Fibroblast of mammary gland (primary cell): ENCODE results near the gene DYNC2LI1.

Experiments used
- DNase-seq: peaks from one replicate; pipeline ENCODE4 v3.0.0-alpha.2; 2010; ENCODE audit warnings: low read depth
- H3K4me3 ChIP-seq: 2 replicates; pipeline ENCODE4 v1.5.1; 2011; ENCODE audit warnings: low read depth, mild to moderate bottlenecking, low read length, moderate library complexity; ENCODE audit not compliant: control insufficient read depth
- TF ChIP-seq, protein P1 (sequence below): conservative IDR thresholded peaks from 2 replicates; pipeline ENCODE4 v1.5.1; 2011; ENCODE audit warnings: low read depth, low read length, inconsistent platforms; ENCODE audit not compliant: control insufficient read depth, insufficient read depth

DYNC2LI1 gene

DNA sequence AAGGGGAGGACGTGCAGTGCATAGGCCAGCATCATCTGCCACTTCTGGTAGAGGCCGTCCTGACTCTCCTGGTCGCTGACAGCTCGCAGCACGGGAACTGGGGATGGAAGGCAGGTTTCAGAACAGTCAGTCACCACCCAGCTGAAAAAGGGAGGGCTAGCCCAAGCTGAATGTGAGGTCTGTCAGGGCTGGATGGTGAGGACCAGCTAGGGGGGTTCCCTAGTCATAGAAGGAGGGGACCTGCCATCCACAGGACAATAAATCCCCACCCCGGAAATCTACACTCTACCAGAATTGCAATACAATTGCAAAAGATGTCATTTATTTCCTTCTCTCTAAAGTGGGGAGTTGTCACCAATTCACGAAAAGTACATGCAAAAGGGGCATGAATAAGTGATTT lies 49.0 kb downstream of the DYNC2LI1 start:
- TF ChIP-seq, protein P1, sequence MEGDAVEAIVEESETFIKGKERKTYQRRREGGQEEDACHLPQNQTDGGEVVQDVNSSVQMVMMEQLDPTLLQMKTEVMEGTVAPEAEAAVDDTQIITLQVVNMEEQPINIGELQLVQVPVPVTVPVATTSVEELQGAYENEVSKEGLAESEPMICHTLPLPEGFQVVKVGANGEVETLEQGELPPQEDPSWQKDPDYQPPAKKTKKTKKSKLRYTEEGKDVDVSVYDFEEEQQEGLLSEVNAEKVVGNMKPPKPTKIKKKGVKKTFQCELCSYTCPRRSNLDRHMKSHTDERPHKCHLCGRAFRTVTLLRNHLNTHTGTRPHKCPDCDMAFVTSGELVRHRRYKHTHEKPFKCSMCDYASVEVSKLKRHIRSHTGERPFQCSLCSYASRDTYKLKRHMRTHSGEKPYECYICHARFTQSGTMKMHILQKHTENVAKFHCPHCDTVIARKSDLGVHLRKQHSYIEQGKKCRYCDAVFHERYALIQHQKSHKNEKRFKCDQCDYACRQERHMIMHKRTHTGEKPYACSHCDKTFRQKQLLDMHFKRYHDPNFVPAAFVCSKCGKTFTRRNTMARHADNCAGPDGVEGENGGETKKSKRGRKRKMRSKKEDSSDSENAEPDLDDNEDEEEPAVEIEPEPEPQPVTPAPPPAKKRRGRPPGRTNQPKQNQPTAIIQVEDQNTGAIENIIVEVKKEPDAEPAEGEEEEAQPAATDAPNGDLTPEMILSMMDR: no peak
- no peak for DNase-seq
- H3K4me3 ChIP-seq: no peak overlapping the region

DNA sequence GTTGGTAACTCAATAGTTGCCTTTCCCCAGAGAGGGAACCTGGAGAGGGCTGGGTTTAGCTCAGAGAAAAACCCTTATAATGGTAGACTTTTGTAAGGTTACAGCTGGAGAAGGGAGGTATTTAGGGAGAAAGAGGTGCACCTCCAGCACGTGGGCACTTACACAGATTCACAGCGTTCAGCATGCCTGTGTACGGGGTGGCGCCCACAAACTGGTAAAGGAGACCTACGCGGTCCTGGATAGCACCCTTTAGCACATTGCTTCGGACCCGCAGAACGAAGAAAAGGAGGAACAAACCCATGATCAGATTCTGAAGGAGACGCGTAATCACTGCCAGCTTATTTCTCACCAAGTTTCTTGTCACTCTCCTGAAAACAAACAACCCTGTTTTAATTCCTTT lies 49.9 kb downstream of the DYNC2LI1 start:
- TF ChIP-seq, protein P1: no peak
- no peak for DNase-seq
- no peak overlapping the region for H3K4me3 ChIP-seq

DNA sequence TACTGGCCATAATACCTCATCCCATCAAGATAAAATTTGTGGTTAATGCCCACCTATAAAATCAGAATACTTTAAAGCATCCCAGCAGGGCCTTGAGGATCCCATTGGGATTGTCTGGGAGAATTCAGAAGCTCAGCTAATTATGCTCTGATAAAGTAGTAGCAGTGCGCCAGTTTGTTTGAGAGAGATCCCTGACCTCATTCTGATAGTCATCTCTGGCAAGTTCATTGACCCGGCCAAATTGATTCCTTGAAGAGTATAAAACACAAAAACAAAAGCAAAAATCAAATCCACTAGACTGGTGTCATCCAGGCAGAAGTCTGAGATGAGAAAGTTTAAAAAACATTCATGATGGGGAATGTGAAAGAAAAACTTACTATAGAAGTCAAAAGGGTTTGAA lies 50.7 kb downstream of the DYNC2LI1 start:
- DNase-seq: no peak
- TF ChIP-seq, protein P1: no peak
- H3K4me3 ChIP-seq: no peak overlapping the region

DNA sequence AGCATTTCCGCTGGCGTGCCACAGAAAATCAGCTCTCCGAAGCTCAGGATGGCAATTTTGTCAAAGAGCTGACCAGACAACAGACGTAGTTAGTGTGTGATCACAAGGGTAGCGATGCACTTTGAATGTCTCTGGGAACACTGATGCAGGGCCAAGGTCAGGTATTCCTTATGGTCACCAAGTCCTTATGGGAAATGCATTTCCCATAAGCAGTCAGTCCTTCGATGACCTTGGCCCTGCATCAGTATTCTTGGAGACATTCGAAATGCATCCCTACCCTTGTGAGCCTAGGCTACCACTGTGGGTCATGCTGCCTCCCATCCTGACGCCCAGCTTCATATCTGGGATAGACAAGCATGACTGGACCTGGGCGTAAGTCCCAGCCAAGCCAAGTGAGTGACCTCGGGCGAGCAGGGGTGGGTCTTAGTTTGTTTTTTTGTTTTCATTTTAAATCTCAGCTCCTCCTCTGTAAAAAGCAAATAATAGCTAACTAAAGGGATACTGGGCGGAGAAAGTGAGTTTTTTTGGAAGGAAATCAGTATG lies 51.2 kb downstream of the DYNC2LI1 start:
- DNase-seq: no peak
- no peak overlapping the region for H3K4me3 ChIP-seq
- TF ChIP-seq, protein P1: no peak

DNA sequence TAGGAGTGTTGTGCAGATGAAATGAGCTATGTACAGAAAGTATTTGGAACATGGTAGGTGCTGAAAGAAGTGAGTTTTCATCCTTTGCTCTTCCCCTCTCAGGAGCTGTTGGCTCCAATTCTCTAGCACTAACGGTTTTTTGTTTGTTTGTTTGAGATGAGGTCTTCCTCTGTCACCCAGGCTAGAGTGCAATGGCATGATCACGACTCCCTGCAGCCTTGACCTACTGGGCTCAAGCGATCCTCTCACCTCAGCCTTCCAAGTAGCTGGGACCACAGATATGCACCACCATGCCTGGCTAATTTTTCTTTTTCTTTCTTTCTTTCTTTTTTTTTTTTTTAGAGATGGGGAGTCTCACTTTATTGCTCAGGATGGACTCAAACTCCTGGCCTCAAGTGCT lies 52.0 kb downstream of the DYNC2LI1 start:
- TF ChIP-seq, protein P1: no peak
- DNase-seq: no peak
- H3K4me3 ChIP-seq: no peak overlapping the region

DNA sequence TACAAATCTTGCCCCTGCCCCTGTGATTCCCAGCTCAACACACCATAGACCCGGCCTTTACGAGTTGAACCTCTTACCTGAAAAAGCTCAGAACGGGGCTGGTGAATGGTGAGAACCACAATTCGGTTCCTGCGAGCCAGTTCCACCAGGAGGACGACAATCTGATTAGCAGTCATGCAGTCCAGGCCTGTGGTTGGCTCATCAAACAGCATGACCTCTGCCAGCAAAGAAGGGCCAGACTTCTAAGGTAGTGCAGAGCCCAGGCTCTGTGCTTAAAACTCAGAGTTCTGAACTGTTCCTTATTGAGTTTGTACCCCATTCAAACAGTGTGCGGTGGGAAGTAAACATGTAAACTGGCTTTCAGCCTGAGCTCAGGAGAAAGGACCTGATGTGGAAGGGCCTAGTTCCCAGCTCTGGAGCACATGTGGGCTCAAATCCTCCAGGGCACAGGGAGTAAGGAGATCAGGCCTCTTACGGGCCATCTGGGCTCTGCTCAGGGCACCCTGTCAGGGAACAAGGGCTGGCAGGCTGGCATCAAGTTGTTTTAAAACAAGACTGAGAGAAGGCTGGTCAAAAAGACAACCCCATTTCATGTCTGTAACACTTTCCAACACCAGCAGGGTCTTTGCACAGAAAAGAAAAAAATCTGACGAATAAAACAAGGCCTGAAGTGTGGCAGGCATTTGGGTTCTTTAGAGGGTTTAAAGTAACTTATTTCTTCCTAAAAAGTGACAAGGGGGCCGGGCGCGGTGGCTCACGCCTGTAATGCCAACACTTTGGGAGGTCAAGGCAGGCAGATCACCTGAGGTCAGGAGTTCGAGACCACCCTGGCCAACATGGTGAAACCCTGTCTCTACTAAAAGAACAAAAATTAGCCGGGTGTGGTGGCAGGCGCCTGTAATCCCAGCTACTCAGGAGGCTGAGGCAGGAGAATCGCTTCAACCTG lies 52.7 kb downstream of the DYNC2LI1 start:
- TF ChIP-seq, protein P1: no peak
- DNase-seq: no peak
- no peak overlapping the region for H3K4me3 ChIP-seq
